Measurements from ENCODE around the gene PASK.

Gene PASK

DNA sequence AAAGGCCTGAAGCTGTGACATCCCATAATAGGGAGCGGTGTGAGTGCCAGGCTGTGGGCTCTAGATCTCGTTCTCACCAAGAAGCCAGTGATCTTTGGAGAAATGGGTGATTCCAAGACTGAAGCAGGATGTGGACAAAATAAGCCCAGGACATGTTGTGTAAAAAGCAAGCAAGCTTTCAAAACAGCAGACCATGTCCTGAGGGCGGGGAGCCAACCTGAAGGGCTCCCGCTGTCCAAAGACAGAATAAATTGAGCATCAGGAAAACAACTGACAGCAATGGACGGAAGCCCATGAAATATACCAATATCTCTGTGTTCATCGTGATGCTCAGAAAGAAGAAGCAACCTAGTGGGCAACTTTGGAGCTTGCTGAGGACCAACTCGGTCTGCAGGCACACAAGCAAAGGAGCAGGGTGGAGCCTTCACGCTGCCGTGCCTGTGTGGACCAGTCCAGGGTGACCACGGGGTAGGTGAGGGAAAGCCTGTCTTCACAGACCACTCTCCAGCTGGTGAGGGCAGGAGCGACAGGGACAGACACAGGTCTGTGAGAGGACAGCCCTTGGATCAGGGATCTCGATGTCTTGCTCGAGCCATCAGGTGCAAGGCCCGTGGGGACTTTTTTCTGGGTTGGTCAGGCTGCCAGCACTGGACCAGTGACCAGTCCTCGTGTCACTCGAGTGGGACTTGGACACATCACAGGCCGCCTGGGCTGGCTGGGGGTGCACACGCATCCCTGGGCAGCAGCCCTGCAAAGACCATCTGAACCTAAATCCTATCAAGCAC is 68.7 kb downstream of the PASK start:
- DNase-seq = no peak

DNA sequence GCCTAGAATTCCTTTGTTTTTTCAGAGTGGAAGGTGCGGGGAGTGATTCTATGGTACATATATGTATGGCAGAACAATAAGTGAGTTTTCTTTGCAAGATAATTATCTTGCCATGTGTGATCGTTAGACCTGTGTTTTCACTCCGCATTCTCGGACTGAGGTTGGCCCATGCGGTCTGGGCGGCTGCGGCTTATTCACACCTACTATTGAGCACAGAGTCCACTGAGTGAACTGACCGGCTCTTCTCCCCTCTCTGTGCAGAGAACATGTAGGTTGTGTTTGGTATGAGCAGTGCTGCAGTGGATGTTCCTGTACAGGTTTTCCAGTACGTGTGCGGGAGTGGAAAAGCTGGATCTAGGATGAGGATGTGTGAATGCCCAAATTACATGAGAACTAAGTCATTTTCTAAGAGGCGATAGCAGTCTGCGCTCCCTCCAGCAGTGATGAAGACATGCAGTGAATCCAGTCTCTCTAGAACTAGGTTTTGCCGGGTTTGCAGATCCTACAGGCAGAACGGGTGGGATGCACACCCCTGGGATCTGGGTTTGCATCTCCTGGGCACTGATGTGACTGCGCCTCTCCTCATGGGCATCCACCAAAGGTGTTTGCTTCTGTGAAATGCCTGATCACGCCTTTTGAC is 74.3 kb downstream of the PASK start:
- no peak for DNase-seq

DNA sequence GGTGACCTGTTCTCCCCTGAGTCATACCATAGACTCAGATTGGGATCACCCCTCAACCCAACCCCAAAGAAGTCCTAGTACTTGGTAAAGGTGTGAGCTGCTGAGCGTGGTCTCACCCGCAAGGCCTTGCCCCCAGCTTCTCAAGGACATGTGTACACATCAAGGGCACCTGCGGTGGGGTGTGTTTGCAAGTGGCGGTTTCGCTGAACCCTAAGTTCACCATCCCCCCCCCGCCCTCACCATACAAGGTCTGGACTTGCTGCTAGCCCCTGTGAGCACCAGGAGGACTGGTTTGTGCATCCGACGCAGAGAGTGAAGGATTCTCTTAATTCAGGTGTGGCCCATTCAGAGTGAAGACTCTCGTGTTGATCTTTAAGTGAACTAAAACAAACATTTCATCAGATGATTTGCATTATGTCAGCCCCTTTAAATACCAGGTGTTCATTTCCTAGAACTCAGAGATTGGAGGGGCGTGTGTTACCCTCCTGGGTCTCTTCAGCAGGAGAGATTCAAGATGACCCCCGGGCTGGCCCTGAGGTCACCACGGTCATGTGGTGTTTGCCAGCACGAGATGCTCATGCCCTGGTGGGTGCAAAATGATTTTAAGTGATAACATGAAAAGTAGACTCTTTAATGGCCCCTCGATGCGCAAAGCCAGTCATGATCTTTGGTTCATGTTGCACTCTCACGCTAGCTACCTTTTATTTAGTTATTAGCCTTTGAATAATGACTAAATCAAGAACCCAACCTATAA is 75.0 kb downstream of the PASK start:
- no peak for DNase-seq

DNA sequence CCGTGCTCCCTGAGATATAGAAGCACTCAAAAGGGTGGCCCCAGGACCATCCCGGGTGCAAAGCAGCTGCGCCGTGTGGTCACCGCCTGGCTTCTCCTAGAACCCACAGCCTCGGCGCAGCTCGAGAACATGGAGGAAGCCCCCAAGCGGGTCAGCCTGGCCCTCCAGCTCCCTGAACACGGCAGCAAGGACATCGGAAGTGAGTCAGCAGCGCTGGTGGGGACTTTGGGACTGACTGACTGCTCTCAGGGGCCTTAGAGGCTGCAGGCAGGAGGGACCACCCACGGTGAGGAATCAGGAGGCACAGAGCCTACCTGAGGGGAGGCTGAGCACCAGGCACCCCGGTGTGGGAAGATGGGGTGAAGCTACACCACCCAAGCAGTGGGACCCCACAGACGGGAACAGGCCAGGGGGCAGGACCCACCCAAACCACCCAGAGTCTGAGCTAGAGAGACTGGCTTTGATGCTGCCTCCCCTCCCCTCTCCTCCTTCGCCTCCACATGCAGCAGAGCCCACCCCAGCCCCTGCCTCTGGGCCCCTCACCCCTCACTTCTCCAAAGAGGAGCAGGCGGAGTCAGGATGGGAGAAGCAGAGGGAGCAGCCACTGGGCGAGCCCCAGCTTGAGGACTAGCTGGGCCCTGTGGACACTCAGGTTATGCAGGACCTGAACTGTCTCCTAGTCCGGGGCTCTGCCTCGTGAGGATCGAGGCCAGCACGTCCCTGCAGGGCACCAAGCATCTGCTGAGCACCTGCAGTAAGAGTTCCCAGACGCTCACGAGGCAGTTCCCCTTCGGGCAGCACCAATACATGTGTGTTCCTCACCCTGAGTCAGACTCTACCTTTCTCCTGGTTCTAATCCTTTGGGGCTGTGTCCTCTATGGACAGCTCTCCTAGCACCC is 75.9 kb downstream of the PASK start:
- no peak for DNase-seq

DNA sequence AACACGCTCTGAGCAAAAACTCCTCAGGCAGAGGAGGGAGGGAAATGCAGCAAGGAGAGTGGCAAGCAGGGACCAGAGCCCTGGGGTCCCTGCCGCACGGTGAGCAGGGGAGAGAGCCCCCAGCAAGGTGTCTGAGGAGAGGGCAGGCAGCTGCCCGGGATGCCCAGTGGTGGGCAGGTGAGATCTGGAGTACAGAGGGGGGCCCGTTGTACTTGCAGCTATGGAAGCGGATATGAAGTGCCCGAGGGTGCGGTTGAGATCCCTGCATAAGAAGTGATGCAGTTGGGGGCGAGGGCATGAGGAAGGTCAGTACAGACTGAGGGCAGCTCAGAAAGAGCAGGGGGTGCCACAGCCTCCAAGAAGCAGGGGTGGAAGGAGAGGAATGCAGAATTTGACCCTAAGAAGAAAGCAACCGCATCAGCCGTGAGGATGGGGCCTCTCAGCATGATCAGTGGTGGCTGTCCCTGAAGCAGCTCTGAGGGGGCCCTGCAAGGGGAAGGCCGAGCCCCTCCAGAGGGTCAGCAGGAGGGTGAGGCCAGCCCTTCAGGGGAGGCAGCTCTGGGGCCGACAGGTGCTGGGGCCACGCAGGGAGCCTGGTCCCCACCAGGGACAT is 76.6 kb downstream of the PASK start:
- DNase-seq = no peak

DNA sequence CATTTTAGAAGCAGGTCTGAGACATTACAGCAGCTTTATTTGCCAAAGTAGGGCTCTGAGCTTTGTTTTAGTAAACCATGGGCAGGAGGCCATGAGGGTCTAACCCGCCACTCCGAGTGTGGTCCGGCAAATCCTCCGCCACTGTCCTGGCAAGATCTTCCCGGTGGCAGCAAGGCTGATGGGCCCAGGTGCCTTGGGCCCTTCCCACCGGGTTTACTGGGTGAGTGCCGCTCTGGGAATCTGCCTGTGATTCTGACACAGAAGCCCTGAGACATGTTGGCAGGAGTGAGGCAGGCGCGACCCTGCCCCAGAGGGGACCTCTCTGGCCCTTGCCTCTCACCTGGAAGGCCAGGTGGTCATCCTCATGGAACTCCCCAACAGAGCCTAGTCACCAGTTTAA is 77.1 kb downstream of the PASK start:
- no peak for DNase-seq

DNA sequence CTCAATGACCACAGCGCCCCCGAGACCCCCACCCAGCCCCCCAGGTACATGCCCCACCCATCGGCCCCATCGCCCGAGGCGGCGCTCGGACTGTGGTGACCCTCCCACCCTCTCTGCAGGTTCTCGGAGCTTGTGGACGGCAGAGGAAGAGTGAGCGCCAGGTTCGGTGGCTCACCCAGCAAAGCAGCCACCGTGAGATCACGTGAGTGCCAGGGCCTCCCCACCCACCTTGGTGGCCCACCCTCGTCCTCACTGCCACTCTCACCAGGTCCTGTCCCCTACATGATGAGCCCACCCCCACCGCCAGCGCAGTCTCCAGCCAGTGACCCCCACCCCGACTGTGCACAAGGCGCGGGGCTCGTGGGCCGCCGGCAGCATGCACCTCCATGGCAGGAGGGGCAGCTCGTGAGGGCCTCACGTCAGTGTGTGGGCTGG is 77.6 kb downstream of the PASK start:
- DNase-seq = no peak

DNA sequence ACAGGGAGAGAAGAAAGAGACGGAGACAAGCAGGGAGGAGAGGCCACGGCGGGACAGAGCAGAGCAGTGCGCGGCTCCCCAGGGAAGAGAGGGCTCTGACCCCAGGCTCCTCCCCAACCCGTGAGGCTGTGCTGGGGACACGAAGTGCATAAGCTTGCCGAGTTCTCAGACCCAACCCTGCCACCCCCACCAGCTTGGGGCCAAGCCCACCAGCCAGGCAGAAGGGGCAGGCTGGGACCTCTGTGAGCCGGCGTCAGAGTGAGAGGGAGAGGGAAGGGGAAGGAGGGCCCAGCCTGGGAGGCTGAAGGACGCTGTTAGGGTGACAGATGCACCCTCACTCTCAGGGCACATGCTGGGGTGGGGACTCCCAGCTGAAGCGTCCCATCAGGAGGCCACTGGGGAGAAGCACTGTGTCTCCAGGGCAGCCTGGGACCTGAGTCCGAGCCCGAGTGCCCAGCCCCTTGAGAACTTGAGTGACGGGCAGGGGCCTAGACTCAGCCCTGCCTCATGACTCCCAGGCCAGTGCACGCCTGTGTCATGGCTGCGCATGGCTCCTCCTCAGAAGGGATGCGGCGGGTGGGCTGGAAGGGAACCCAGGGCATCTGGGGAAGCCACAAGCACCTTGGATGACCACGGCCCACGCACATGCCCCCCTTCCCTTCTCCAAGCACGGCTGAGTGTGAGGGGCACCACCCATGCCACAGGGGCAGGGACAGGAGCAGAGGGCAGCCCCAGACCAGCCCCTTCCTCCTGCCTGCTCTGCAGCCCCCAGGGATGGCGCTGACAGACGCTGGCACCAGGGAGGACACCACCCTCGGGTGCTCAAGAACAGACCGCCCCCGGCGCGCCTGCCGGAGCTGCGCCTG is 78.2 kb downstream of the PASK start:
- no peak for DNase-seq

DNA sequence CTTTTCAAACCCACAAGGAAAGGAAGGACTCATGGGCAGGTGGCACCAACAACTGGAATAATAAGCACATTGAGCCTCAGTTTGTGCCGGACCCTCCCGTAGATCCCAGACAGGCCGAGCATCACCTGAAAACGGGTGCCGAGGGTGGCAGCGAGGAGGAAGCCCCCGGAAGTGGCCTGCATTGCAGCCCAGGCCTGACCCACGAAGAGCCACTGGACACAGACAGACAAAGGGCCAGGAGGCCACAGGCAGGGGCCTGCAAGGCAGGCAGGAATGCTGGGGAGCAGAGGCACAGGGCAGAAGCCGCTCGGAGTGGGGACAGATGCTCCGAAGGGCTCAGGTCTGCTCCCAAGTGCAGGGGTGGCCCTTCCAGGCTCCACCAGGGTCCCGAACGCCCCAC is 78.9 kb downstream of the PASK start:
- no peak for DNase-seq

DNA sequence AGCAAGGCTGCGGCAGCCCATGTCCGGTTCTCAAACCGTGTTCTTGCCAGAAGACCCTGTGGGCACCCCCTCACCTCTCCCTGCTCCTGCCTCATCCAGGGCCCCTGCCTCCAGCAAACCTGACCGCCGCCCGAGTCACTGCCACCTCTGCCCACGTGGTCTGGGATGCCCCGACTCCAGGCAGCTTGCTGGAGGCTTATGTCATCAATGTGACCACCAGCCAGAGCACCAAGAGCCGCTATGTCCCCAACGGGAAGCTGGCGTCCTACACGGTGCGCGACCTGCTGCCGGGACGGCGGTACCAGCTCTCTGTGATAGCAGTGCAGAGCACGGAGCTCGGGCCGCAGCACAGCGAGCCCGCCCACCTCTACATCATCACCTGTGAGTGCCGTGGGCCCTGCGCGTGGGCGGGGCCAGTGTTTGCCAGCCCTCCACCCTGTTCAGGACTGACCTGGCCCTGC is 79.4 kb downstream of the PASK start:
- DNase-seq = no peak

DNA sequence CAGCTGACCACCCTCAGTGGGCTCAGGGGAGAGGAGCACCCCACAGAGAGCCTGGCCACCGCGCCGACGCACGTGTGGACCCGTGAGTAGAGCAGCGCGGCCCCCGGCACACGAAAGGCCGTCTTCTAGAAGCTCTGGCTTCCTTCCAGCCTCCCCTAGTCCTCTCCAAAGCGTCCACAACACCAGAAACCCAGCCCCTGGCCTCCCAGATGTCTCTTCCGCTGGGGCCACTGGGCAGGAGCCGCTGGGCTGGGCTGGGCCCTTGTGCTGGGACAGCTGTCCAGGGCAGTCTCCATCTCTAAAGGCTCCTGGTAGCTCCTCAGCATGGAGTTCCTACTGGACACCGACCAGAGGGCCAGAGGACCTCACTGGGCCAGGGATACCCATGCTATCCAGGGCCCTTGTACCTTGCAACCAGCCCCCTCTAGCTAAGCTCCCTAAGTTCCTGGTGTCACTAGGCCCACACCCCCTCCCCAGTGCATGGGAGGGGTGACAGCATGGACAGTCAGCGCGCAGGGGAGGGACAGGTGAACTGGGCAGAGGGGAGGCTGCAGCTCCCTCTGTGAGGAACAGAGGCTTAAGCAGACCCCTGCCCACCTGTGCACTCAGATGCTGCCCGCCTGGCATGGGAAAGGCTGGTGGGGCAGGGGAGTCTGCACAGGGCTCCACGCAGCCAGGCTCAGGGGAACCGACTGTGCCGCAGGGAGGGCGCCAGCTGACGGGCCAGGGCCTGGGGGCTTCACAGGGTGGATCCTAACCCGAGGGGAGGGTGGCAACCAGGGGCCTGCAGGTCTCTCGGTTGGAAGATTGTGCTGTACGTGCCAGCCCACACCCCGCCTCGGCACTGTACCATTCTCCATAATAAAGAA is 80.1 kb downstream of the PASK start:
- no peak for DNase-seq

DNA sequence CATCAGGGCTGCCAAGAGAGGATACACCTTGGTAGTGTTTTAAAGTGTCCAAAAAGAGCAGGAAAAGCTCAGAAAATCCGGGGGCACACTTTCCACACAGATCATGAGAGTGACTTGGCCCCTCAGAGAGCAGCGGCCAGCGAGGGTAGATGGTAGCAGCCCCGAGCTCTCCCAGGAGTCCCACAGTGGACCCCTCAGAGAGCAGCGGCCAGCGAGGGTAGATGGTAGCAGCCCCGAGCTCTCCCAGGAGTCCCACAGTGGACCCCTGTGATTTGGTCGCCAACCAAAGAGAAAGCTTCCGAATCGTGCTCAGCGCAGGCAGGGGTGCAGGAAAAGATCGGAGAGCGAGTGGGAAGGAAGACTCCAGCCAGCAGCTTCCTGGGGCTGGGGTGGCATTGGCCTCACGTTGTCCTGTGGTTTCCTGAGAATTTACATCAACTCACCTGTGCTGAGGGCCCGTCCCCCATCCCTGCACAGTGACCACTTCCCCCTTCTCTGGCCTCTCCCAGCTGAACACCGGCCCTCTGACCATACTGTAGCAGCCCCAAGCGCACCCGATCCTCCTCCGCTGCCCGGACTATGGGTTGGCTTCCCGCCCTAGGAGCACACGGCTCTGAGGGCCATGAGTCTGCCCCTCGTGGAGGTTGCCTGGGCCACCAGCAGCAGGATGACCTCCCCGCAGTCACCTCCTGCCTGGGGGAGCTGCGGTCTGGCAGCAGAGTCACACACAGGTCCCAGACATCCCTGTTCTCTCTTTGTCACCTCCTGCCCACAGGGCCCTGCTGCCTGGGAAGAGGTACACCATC is 80.9 kb downstream of the PASK start:
- no peak for DNase-seq

DNA sequence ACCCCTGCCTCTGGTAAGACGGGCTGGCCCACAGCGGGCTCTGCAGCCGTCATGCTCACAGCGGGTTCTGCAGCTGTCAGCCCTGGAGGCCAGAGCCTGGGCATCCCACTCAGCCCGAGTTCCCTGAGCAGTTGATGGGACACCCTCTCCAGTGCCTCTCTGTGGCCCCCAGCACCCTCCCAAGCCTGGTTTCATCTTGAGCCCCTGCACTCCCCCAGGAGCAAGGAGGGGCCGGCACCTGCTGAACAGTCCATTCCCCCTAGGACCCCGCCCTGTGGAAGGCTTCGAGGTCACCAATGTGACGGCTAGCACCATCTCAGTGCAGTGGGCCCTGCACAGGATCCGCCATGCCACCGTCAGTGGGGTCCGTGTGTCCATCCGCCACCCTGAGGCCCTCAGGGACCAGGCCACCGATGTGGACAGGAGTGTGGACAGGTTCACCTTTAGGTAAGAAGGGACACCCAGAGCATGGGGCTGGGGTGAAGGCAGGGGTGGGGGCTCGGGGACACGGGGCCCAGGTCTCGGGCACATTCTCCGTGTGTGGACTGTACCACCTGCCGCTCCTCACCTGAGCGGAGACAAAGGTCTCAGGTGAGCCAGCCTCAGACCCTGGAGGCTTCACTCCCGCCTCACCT is 81.7 kb downstream of the PASK start:
- no peak for DNase-seq

DNA sequence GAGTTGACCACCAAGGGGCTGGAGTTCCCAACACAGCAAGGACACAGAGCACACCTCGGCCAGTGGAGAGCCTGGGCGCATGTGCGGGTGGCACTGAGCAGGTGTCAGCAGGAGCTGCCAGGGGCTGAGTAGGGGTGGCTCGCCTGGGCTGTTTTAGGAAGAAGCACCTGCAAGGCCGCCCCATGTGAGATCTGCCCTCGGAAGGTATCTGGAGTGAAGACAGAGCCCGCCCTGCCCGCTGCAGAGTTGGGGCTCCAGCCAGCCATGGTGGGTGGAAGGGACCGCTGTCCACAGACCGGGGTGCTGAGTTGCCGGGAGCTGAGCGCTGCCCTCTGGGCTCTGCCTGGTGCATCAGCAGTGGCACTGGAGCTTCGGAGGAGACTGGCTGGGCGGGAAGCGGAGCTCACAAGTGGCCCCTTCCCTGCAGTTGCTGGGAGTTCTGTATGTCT is 82.4 kb downstream of the PASK start:
- no peak for DNase-seq

DNA sequence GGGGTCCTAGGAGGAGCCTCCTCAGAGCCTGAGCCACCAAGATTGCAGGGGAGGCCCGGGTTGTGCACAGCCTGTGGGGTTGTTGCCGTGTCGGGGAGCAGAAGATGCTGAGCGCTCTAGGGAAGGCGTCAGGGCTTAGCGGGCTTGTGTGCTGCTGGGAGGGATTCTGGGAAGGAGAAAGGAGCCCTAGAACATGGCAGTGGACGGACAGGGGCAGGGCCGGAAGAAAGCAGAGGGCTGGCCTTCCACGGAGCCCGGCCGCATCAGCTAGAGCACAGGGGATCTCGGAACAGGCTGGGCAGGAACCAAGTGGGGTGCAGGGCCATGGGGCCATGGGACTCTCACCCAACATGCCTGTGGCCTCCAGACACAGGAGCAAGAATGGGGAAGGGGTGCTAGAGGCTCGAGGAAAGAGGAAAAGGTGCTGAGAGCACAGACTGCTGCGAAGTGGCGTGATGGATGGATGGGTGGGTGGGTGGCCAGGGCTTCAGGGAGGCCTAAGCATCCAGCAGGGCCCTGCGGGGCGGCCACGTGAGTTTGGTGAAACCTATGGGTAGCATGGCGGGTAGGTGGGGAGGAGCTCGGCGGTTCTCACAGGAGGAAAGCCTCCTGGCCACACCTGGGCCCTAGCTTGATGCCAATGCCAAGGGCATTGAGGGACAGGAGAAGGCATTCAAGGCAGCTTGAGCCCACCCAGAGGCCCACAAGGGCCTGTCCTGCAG is 82.9 kb downstream of the PASK start:
- DNase-seq = no peak

DNA sequence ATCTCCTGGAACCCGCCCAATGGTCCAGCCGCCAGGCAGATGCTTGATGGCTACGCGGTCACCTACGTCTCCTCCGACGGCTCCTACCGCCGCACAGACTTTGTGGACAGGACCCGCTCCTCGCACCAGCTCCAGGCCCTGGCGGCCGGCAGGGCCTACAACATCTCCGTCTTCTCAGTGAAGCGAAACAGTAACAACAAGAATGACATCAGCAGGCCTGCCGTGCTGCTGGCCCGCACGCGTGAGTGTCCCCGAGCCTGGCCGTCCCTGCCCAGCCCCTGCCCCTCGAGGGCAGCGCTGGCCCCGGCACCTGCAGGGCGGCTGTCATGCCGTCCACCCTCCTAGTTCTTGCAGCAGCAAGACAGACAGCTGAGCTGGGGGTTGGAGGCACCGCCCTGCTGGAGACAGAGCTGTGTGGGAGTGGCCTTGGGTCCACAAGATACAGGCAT is 83.9 kb downstream of the PASK start:
- no peak for DNase-seq

DNA sequence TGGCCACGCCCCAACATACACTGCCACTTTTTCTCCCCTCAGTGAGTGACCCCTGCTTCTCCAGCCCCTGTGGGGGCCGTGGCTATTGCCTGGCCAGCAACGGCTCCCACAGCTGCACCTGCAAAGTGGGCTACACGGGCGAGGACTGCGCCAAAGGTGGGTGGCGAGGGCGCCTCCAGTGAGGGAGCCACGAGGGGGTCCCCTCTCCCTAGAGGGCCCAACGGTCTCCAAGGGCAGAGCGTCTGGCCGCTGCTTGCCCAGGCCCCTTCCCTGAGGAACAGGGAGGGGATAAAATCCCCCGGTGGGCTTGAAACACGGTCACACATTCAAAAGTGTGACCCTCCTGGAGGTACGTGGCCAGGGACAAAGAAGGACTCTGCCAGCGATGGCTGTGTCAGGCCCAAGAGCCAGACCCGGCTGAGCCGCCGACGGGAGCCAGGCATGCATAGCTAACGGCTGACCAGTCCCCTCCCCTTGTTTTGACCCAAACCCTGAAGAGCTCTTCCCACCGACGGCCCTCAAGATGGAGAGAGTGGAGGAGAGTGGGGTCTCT is 84.4 kb downstream of the PASK start:
- no peak for DNase-seq
